ENCODE measurements around the gene DSTYK. TPM values are rescaled to one million over a fixed set of nuclear protein-coding genes. Genes with fewer than 3 reads are reported as not detected.

DSTYK gene
- total RNA-seq, 1 donor from 2014 or later = 19.5 TPM

DNA sequence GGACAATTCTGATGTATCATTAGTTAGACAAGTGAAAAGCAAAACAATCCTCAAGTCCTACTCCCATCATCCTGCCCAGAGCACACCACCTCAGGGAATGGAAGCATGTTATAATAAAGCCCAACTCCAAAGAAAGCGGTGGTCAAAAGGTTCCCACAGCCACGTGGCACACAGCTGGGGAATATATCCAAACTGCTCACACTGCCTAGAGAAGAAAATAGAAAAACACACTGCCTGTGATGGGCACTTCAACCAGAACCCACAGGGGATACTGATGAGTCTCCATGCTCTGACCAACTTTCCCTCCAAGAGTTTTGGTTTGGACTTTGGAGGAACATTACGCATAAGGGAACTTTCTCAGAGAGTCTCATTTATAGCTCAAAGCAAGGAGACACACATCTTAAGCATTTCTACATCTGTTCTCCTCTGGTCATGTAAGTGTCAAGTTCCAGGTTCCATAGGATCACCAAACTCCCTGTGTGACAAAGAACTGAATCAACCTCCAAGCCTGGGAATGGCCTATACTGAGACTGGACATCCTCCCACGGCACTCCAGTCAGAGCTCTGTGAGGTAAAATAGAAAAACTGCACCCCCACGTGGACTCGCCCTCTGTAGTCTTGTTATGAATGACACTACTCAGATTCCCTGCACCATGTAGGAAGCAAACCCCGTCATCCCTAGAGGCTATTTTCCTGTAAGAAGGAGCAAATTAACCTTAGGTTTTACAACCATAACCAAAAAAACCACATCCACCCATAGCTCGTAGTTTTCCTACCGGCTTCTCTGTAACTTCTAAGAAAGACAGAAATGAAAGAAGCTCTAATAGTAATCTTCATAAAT lies 12.2 kb downstream of the DSTYK start:
- H3K4me1 Mint-ChIP-seq = peaks cover 19% of the 10 kb centered on the region
- peak overlapping the region; percentile 55 for H3K27ac Mint-ChIP-seq
- H3K4me3 Mint-ChIP-seq = no peak overlapping the region
- H3K9me3 Mint-ChIP-seq = no peaks in the 10 kb centered on the region
- DNase-seq (ENCODE audit: low spot score in 2 of 2, unreplicated experiment in 2 of 2) = no peak
- TF ChIP-seq, protein P1, sequence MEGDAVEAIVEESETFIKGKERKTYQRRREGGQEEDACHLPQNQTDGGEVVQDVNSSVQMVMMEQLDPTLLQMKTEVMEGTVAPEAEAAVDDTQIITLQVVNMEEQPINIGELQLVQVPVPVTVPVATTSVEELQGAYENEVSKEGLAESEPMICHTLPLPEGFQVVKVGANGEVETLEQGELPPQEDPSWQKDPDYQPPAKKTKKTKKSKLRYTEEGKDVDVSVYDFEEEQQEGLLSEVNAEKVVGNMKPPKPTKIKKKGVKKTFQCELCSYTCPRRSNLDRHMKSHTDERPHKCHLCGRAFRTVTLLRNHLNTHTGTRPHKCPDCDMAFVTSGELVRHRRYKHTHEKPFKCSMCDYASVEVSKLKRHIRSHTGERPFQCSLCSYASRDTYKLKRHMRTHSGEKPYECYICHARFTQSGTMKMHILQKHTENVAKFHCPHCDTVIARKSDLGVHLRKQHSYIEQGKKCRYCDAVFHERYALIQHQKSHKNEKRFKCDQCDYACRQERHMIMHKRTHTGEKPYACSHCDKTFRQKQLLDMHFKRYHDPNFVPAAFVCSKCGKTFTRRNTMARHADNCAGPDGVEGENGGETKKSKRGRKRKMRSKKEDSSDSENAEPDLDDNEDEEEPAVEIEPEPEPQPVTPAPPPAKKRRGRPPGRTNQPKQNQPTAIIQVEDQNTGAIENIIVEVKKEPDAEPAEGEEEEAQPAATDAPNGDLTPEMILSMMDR (IDR thresholded peaks at IDR 0.05; ENCODE audit: unreplicated experiment) = no peak
- no peaks in the 10 kb centered on the region for H3K27me3 Mint-ChIP-seq (ENCODE audit: low read depth)
- H3K36me3 Mint-ChIP-seq = peaks cover 1% of the 10 kb centered on the region

DNA sequence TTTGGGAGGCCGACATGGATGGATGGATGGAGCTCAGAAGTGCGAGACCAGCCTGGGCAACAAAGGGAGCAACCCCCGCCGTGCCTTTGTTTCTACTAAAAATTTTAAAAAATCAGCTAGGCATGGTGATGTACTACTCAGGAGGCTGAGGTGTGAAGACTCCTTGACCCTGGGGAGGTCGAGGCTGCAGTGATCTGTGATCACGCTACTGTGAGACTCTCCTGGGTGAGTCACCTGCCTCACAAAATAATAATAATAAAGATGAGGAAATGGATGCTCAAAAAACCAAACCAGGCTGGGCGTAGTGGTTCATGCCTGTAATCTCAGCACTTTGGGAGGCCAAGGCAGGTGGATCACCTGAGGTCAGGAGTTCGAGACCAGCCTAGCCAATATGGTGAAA lies 19.2 kb downstream of the DSTYK start:
- Mint-ChIP-seq H3K36me3 (no peaks in the 10 kb centered on the region), H3K9me3 (no peaks in the 10 kb centered on the region), H3K27me3 (ENCODE audit: low read depth) (no peaks in the 10 kb centered on the region), H3K4me3 (no peak overlapping the region), H3K4me1 (peaks cover 46% of the 10 kb centered on the region), H3K27ac (no peak overlapping the region)
- DNase-seq (ENCODE audit: low spot score in 2 of 2, unreplicated experiment in 2 of 2) = no peak
- TF ChIP-seq, protein P1 (IDR thresholded peaks at IDR 0.05; ENCODE audit: unreplicated experiment) = no peak

DNA sequence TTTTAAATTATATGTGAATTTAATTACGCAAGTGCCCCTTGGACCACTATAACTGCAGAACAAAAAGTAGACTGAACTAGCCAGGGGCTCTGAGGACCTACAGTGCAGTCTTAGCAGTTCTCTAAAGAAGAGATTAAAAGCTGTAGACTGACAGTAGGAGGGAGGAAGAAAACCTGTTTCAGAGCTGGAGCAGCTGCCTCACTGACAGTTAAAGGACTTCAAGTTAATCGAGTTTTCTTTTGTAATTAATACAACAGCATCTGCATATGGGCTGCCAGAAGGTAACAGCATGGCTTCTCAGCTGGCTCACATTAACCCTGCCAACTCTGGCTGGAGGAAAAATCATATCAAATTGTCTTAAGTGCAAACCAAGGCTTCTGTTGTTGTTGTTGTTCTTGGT lies 19.9 kb downstream of the DSTYK start:
- TF ChIP-seq, protein P1 (IDR thresholded peaks at IDR 0.05; ENCODE audit: unreplicated experiment) = no peak
- Mint-ChIP-seq H3K27ac (peak overlapping the region; percentile 26), H3K4me3 (no peak overlapping the region), H3K27me3 (ENCODE audit: low read depth) (no peaks in the 10 kb centered on the region), H3K36me3 (peaks cover 3% of the 10 kb centered on the region), H3K4me1 (peaks cover 41% of the 10 kb centered on the region), H3K9me3 (no peaks in the 10 kb centered on the region)
- DNase-seq (ENCODE audit: low spot score in 2 of 2, unreplicated experiment in 2 of 2) = no peak

DNA sequence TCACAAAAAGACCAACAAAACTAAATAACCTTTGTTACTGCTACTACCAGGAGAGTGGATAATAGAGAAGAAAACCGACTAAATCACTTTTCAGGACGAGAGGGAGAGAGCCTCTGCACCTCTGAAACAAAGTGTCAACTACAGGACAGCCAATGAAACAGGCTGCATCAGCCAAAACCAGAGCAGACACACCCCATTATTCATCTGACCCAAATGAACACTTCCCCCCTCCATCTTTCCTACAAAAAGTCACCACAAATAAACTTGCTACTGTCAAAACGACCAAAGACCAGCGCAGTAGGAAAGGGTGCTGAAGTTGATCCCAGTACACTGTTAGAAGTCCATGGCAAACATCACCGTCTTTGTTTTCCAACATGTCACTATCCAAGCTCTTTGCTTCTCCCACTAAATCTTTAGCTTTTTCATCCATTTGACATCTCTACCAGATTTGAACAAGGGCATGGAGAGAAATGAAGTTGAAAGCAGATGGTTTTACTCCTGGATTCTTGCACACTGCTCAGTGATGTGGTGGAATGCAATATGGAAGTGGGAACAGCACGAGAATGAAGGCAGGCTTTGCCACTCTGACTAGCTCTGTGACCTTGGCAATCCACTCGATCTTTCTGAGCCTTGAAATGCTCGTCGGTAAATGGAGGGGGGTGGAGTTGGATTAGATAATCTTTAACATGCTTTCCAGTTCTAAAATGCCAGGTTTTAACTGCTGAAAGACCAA lies 20.5 kb downstream of the DSTYK start:
- H3K27ac Mint-ChIP-seq = peak overlapping the region; percentile 68
- TF ChIP-seq, protein P1 (IDR thresholded peaks at IDR 0.05; ENCODE audit: unreplicated experiment) = no peak

DNA sequence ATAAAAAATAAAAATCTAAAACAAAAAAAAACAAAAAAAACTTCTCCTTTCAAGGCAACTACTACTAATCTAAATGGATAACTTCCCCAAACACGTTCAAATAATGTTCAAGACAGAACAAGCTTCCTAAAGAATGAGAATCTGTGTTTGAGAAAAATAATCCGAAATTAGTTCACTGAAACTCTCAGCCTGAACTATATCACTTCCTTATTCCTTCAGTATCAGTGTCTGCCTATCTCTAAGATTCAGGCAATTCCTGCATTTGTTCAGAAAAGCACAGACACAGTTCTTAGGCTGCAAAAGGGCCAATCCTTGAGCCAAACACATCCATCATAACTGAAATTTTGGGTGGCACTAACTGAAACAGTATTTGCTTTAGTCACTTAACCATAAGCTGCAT lies 22.4 kb downstream of the DSTYK start:
- no peaks in the 10 kb centered on the region for H3K9me3 Mint-ChIP-seq
- TF ChIP-seq, protein P1 (IDR thresholded peaks at IDR 0.05; ENCODE audit: unreplicated experiment) = no peak
- peaks cover 40% of the 10 kb centered on the region for H3K4me1 Mint-ChIP-seq
- no peaks in the 10 kb centered on the region for H3K27me3 Mint-ChIP-seq (ENCODE audit: low read depth)
- H3K36me3 Mint-ChIP-seq = peaks cover 7% of the 10 kb centered on the region
- no peak overlapping the region for H3K4me3 Mint-ChIP-seq
- DNase-seq (ENCODE audit: low spot score in 2 of 2, unreplicated experiment in 2 of 2) = no peak
- H3K27ac Mint-ChIP-seq = peak overlapping the region; percentile 80

More for the DNA sequence above, 20.5 kb downstream of the DSTYK start:
- Mint-ChIP-seq H3K4me3 (no peak overlapping the region), H3K27me3 (ENCODE audit: low read depth) (no peaks in the 10 kb centered on the region), H3K9me3 (no peaks in the 10 kb centered on the region), H3K36me3 (peaks cover 3% of the 10 kb centered on the region), H3K4me1 (peaks cover 41% of the 10 kb centered on the region)
- DNase-seq (ENCODE audit: low spot score in 2 of 2, unreplicated experiment in 2 of 2) = no peak

Data from mesothelial cell of epicardium (in vitro differentiated cells).